Measurements from ENCODE around the gene GPR132. TPM values are rescaled to one million over a fixed set of nuclear protein-coding genes. Genes with fewer than 3 reads are reported as not detected.

The GPR132 gene
- total and polyA plus RNA-seq, 2 of the 13 experiments (the other 11 are each of a cell fraction or from before 2014, with no cell fraction given), result not detected

DNA sequence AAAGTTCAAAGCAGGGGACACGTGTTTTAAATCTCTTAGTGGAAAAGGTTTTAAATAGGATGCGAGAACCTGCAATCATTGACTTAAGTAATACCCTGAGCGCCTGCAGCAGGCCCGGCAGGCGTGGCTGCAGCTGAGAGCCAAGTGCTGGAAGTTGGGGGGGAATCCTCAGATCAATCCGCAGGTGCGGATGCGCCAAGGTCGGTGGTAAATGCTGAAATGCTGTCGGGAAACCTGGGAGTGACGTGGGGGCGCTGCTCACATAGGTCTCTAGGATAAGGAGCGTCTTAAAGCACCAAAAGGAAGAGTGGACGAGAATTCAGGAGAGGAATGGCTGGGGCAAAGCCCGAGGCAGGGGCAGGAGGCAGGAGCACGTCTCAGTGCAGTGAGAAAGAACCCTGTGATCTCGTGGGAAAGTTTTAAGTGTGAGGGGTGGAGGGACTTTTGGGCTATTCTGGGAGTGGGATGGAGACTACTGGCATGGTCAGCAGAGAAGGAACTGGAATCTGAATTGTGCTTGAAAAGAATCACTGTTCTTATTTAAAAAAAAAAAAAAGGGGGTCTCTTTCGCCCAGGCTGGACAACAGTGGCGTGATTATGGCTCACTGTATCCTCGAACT is 43.5 kb downstream of the GPR132 start (continued):
- TF ChIP-seq, protein P1, sequence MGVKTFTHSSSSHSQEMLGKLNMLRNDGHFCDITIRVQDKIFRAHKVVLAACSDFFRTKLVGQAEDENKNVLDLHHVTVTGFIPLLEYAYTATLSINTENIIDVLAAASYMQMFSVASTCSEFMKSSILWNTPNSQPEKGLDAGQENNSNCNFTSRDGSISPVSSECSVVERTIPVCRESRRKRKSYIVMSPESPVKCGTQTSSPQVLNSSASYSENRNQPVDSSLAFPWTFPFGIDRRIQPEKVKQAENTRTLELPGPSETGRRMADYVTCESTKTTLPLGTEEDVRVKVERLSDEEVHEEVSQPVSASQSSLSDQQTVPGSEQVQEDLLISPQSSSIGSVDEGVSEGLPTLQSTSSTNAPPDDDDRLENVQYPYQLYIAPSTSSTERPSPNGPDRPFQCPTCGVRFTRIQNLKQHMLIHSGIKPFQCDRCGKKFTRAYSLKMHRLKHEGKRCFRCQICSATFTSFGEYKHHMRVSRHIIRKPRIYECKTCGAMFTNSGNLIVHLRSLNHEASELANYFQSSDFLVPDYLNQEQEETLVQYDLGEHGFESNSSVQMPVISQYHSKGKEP (CRISPR knock-in tag; IDR thresholded peaks at IDR 0.05), result no peak
- TF ChIP-seq POLR2G (IDR thresholded peaks at IDR 0.05; ENCODE audit: low read depth, low read length), result 0 out of 2 replicates have a peak, but pooled peaks have one; percentile 19
- TF ChIP-seq, protein P2, sequence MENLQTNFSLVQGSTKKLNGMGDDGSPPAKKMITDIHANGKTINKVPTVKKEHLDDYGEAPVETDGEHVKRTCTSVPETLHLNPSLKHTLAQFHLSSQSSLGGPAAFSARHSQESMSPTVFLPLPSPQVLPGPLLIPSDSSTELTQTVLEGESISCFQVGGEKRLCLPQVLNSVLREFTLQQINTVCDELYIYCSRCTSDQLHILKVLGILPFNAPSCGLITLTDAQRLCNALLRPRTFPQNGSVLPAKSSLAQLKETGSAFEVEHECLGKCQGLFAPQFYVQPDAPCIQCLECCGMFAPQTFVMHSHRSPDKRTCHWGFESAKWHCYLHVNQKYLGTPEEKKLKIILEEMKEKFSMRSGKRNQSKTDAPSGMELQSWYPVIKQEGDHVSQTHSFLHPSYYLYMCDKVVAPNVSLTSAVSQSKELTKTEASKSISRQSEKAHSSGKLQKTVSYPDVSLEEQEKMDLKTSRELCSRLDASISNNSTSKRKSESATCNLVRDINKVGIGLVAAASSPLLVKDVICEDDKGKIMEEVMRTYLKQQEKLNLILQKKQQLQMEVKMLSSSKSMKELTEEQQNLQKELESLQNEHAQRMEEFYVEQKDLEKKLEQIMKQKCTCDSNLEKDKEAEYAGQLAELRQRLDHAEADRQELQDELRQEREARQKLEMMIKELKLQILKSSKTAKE (CRISPR knock-in tag; IDR thresholded peaks at IDR 0.05; ENCODE audit: borderline replicate concordance), result no peak
- TF ChIP-seq TOE1 (CRISPR knock-in tag; IDR thresholded peaks at IDR 0.05), result no peak
- no peak for TF ChIP-seq XBP1 (CRISPR knock-in tag; IDR thresholded peaks at IDR 0.05)
- TF ChIP-seq ZNF878 (CRISPR knock-in tag; IDR thresholded peaks at IDR 0.05), result no peak
- TF ChIP-seq HES4 (CRISPR knock-in tag; IDR thresholded peaks at IDR 0.05; ENCODE audit: borderline replicate concordance), result no peak
- TF ChIP-seq, protein P3, sequence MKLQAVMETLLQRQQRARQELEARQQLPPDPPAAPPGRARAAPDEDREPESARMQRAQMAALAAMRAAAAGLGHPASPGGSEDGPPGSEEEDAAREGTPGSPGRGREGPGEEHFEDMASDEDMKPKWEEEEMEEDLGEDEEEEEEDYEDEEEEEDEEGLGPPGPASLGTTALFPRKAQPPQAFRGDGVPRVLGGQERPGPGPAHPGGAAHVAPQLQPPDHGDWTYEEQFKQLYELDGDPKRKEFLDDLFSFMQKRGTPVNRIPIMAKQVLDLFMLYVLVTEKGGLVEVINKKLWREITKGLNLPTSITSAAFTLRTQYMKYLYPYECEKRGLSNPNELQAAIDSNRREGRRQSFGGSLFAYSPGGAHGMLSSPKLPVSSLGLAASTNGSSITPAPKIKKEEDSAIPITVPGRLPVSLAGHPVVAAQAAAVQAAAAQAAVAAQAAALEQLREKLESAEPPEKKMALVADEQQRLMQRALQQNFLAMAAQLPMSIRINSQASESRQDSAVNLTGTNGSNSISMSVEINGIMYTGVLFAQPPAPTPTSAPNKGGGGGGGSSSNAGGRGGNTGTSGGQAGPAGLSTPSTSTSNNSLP (IDR thresholded peaks at IDR 0.05; ENCODE audit: low read depth, low read length), result no peak
- TF ChIP-seq ZNF839 (CRISPR knock-in tag; IDR thresholded peaks at IDR 0.05; ENCODE audit: borderline replicate concordance), result no peak
- TF ChIP-seq REL (CRISPR knock-in tag; conservative IDR thresholded peaks at IDR 0.05), result no peak
- peak; percentile 52; the same call in 1 of the 2 replicates for TF ChIP-seq CHD2 (IDR thresholded peaks at IDR 0.05; ENCODE audit: low read depth, low read length)
- no peak for TF ChIP-seq ZNF850 (CRISPR knock-in tag; conservative IDR thresholded peaks at IDR 0.05)
- TF ChIP-seq NFKB2 (CRISPR knock-in tag; IDR thresholded peaks at IDR 0.05; ENCODE audit: borderline replicate concordance), result no peak
- TF ChIP-seq, protein P4, sequence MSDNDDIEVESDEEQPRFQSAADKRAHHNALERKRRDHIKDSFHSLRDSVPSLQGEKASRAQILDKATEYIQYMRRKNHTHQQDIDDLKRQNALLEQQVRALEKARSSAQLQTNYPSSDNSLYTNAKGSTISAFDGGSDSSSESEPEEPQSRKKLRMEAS (IDR thresholded peaks at IDR 0.05), result 0 out of 2 replicates have a peak, but pooled peaks have one; percentile 5
- no peak for TF ChIP-seq NFRKB (IDR thresholded peaks at IDR 0.05)
- TF ChIP-seq ISX (CRISPR knock-in tag; conservative IDR thresholded peaks at IDR 0.05), result no peak
- no peak for TF ChIP-seq NPAS2 (CRISPR knock-in tag; IDR thresholded peaks at IDR 0.05; ENCODE audit: borderline replicate concordance)
- TF ChIP-seq, protein P5, sequence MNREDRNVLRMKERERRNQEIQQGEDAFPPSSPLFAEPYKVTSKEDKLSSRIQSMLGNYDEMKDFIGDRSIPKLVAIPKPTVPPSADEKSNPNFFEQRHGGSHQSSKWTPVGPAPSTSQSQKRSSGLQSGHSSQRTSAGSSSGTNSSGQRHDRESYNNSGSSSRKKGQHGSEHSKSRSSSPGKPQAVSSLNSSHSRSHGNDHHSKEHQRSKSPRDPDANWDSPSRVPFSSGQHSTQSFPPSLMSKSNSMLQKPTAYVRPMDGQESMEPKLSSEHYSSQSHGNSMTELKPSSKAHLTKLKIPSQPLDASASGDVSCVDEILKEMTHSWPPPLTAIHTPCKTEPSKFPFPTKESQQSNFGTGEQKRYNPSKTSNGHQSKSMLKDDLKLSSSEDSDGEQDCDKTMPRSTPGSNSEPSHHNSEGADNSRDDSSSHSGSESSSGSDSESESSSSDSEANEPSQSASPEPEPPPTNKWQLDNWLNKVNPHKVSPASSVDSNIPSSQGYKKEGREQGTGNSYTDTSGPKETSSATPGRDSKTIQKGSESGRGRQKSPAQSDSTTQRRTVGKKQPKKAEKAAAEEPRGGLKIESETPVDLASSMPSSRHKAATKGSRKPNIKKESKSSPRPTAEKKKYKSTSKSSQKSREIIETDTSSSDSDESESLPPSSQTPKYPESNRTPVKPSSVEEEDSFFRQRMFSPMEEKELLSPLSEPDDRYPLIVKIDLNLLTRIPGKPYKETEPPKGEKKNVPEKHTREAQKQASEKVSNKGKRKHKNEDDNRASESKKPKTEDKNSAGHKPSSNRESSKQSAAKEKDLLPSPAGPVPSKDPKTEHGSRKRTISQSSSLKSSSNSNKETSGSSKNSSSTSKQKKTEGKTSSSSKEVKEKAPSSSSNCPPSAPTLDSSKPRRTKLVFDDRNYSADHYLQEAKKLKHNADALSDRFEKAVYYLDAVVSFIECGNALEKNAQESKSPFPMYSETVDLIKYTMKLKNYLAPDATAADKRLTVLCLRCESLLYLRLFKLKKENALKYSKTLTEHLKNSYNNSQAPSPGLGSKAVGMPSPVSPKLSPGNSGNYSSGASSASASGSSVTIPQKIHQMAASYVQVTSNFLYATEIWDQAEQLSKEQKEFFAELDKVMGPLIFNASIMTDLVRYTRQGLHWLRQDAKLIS (CRISPR knock-in tag; IDR thresholded peaks at IDR 0.05), result no peak
- TF ChIP-seq ZNF772 (CRISPR knock-in tag; IDR thresholded peaks at IDR 0.05), result no peak

All from HepG2 (cell line).